K562 (cell line): ENCODE results near the gene PTPN13.

Experiments
- SIN3A ChIP-seq, 2 experiments: fragments of 150-350 bp in 1 of 2; IDR thresholded peaks; 2 replicates each; pipeline ENCODE4 v1.6.1; 2011 to 2016; ENCODE audit warnings: borderline replicate concordance in 2 of 2, low read depth in 2 of 2, low read length in 2 of 2, mild to moderate bottlenecking in 2 of 2, moderate library complexity in 2 of 2; ENCODE audit not compliant: control insufficient read depth in 1 of 2
- TF ChIP-seq, protein P1 (sequence below): fragments of 250-450 bp; sonication (Bioruptor Pico); IDR thresholded peaks from 2 replicates; pipeline ENCODE4 v1.4.0; 2020; ENCODE audit warnings: mild to moderate bottlenecking, moderate library complexity, borderline replicate concordance

DNA sequence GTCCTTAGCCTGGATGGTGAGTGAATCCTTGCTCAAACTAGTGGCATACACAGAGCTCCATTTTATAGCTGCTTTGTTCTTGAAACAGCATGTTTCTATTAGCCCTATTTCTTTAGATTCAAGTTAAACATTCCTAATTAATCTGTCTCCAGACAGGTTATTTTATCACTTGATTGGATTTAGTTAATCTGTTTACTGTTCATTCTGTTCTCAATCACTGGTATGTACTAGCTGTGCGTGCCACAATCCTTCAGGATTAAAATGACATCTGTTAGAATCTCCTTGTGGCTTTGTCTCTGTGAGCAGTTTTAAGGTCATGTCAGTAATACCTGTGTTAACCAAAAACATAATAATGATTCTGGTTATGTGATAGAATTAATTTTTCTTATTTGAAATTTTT is 36.5 kb downstream of the PTPN13 start:
- TF ChIP-seq SIN3A (IDR thresholded peaks at IDR 0.05; ENCODE audit: borderline replicate concordance in 2 of 2, control insufficient read depth in 1 of 2, low read depth in 2 of 2, low read length in 2 of 2) = no peak
- TF ChIP-seq, protein P1, sequence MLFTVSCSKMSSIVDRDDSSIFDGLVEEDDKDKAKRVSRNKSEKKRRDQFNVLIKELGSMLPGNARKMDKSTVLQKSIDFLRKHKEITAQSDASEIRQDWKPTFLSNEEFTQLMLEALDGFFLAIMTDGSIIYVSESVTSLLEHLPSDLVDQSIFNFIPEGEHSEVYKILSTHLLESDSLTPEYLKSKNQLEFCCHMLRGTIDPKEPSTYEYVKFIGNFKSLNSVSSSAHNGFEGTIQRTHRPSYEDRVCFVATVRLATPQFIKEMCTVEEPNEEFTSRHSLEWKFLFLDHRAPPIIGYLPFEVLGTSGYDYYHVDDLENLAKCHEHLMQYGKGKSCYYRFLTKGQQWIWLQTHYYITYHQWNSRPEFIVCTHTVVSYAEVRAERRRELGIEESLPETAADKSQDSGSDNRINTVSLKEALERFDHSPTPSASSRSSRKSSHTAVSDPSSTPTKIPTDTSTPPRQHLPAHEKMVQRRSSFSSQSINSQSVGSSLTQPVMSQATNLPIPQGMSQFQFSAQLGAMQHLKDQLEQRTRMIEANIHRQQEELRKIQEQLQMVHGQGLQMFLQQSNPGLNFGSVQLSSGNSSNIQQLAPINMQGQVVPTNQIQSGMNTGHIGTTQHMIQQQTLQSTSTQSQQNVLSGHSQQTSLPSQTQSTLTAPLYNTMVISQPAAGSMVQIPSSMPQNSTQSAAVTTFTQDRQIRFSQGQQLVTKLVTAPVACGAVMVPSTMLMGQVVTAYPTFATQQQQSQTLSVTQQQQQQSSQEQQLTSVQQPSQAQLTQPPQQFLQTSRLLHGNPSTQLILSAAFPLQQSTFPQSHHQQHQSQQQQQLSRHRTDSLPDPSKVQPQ = no peak
